ENCODE results near the gene HSD3B2.
"Not testable (repeated sequence)": the region's sequence is repeated elsewhere in the genome, so short reads cannot be mapped to it uniquely, and the experiment has no call there.

Gene HSD3B2

DNA sequence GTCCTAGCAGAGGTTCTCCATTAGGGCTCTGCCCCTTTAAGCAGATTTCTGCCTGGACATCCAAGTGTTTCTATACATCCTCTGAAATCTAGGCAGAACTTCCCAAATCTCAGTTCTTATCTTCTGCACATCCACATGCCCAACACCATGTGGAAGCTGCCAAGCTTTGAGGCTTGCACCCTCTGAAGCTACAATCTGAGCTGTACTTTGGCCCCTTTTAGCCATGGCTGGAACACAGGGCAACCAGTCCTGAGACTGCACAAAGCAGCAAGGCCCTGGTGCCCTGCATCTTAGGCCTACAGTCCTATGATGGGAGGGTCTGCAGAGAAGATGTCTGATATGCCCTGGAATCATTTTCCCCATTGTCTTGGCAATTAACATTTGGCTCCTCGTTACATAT lies 38.4 kb upstream of the HSD3B2 start:
- Histone ChIP-seq H3K27ac (ENCODE audit: insufficient read depth, low read length, poor library complexity, severe bottlenecking) (no peak overlapping the region), H3K36me3 (ENCODE audit: control insufficient read depth, insufficient read depth, low read length) (no peaks in the 10 kb centered on the region), H3K27me3 (replicated peaks; ENCODE audit: control insufficient read depth, insufficient read depth, low read length, poor library complexity, severe bottlenecking) (no peaks in the 10 kb centered on the region), H3K4me3 (ENCODE audit: insufficient read depth, low read depth, low read length, poor library complexity, severe bottlenecking) (no peak overlapping the region), H3K4me1 (ENCODE audit: control insufficient read depth, insufficient read depth, low read length, poor library complexity, severe bottlenecking) (no peaks in the 10 kb centered on the region), H3K9me3 (ENCODE audit: control insufficient read depth, low read length) (no peaks in the 10 kb centered on the region)
- DNase-seq, result no peak

GRCh38 chr1:119377594-119377993 lies 37.4 kb upstream of the HSD3B2 start:
- DNase-seq; H3K4me3 ChIP-seq (ENCODE audit: insufficient read depth, low read depth, low read length, poor library complexity, severe bottlenecking); H3K27me3 ChIP-seq (replicated peaks; ENCODE audit: control insufficient read depth, insufficient read depth, low read length, poor library complexity, severe bottlenecking); H3K9me3 ChIP-seq (ENCODE audit: control insufficient read depth, low read length); H3K36me3 ChIP-seq (ENCODE audit: control insufficient read depth, insufficient read depth, low read length); H3K27ac ChIP-seq (ENCODE audit: insufficient read depth, low read length, poor library complexity, severe bottlenecking); H3K4me1 ChIP-seq (ENCODE audit: control insufficient read depth, insufficient read depth, low read length, poor library complexity, severe bottlenecking): not testable (repeated sequence)

DNA sequence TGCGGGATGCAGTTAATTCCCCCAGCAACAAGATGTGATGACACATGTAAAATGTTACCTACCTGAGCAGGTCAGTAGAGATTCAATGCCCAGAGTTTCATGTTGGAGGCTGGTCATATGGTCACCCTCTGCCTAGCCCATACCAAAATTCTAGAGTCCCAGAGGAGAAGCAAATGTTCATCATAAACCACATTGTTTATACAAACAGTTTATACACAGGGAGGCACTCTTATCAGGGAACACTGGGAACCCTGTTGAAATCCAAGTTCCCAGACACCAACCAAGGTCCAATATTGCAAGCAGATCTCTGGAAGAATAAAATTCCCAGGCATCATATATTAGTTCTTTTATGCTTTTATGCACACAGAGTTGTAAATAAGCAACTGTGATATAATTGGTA lies 35.8 kb upstream of the HSD3B2 start:
- no peaks in the 10 kb centered on the region for H3K9me3 ChIP-seq (ENCODE audit: control insufficient read depth, low read length)

GRCh38 chr1:119380304-119380703 lies 34.6 kb upstream of the HSD3B2 start:
- no peaks in the 10 kb centered on the region for H3K27me3 ChIP-seq (replicated peaks; ENCODE audit: control insufficient read depth, insufficient read depth, low read length, poor library complexity, severe bottlenecking)
- no peak overlapping the region for H3K4me3 ChIP-seq (ENCODE audit: insufficient read depth, low read depth, low read length, poor library complexity, severe bottlenecking)
- H3K4me1 ChIP-seq (ENCODE audit: control insufficient read depth, insufficient read depth, low read length, poor library complexity, severe bottlenecking), result no peaks in the 10 kb centered on the region
- H3K27ac ChIP-seq (ENCODE audit: insufficient read depth, low read length, poor library complexity, severe bottlenecking), result no peak overlapping the region
- H3K9me3 ChIP-seq (ENCODE audit: control insufficient read depth, low read length), result no peaks in the 10 kb centered on the region
- DNase-seq, result no peak
- no peaks in the 10 kb centered on the region for H3K36me3 ChIP-seq (ENCODE audit: control insufficient read depth, insufficient read depth, low read length)

More for the DNA sequence above, 35.8 kb upstream of the HSD3B2 start:
- Histone ChIP-seq H3K27me3 (replicated peaks; ENCODE audit: control insufficient read depth, insufficient read depth, low read length, poor library complexity, severe bottlenecking) (no peaks in the 10 kb centered on the region), H3K4me1 (ENCODE audit: control insufficient read depth, insufficient read depth, low read length, poor library complexity, severe bottlenecking) (no peaks in the 10 kb centered on the region), H3K4me3 (ENCODE audit: insufficient read depth, low read depth, low read length, poor library complexity, severe bottlenecking) (no peak overlapping the region), H3K27ac (ENCODE audit: insufficient read depth, low read length, poor library complexity, severe bottlenecking) (no peak overlapping the region), H3K36me3 (ENCODE audit: control insufficient read depth, insufficient read depth, low read length) (no peaks in the 10 kb centered on the region)
- no peak for DNase-seq

- Histone ChIP-seq H3K27me3 (replicated peaks; ENCODE audit: control insufficient read depth, insufficient read depth, low read length, poor library complexity, severe bottlenecking) (no peaks in the 10 kb centered on the region), H3K36me3 (ENCODE audit: control insufficient read depth, insufficient read depth, low read length) (no peaks in the 10 kb centered on the region), H3K4me1 (ENCODE audit: control insufficient read depth, insufficient read depth, low read length, poor library complexity, severe bottlenecking) (no peaks in the 10 kb centered on the region), H3K9me3 (ENCODE audit: control insufficient read depth, low read length) (no peaks in the 10 kb centered on the region), H3K27ac (ENCODE audit: insufficient read depth, low read length, poor library complexity, severe bottlenecking) (no peak overlapping the region), H3K4me3 (ENCODE audit: insufficient read depth, low read depth, low read length, poor library complexity, severe bottlenecking) (no peak overlapping the region)
- no peak for DNase-seq
Measured at GRCh38 chr1:119380983-119381662, 33.8 kb upstream of the HSD3B2 start.

DNA sequence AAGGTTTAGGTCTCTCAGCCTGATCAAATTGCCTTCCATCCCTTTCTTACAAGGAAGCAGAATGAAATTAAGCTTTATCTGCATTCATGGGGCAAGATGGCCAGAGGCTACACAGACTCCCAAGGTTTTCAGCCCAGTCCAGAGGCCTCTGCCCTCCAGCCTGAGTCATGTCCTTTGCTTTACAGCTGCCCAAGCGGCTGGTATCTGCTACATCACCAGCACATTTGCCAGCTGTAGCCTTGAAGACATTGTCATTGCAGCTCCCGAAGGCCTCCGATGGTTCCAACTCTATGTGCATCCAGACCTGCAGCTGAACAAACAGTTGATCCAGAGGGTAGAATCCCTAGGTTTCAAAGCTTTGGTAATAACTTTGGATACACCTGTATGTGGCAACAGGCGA lies 30.4 kb upstream of the HSD3B2 start:
- Histone ChIP-seq H3K9me3 (ENCODE audit: control insufficient read depth, low read length) (no peaks in the 10 kb centered on the region), H3K27me3 (replicated peaks; ENCODE audit: control insufficient read depth, insufficient read depth, low read length, poor library complexity, severe bottlenecking) (no peaks in the 10 kb centered on the region), H3K27ac (ENCODE audit: insufficient read depth, low read length, poor library complexity, severe bottlenecking) (no peak overlapping the region), H3K4me1 (ENCODE audit: control insufficient read depth, insufficient read depth, low read length, poor library complexity, severe bottlenecking) (no peaks in the 10 kb centered on the region), H3K36me3 (ENCODE audit: control insufficient read depth, insufficient read depth, low read length) (no peaks in the 10 kb centered on the region), H3K4me3 (ENCODE audit: insufficient read depth, low read depth, low read length, poor library complexity, severe bottlenecking) (no peak overlapping the region)
- DNase-seq, result no peak

GRCh38 chr1:119385650-119386049 lies 29.3 kb upstream of the HSD3B2 start:
- H3K27me3 ChIP-seq (replicated peaks; ENCODE audit: control insufficient read depth, insufficient read depth, low read length, poor library complexity, severe bottlenecking), result no peaks in the 10 kb centered on the region
- H3K4me3 ChIP-seq (ENCODE audit: insufficient read depth, low read depth, low read length, poor library complexity, severe bottlenecking), result no peak overlapping the region
- no peaks in the 10 kb centered on the region for H3K9me3 ChIP-seq (ENCODE audit: control insufficient read depth, low read length)
- DNase-seq, result no peak
- H3K36me3 ChIP-seq (ENCODE audit: control insufficient read depth, insufficient read depth, low read length), result no peaks in the 10 kb centered on the region
- H3K4me1 ChIP-seq (ENCODE audit: control insufficient read depth, insufficient read depth, low read length, poor library complexity, severe bottlenecking), result no peaks in the 10 kb centered on the region
- H3K27ac ChIP-seq (ENCODE audit: insufficient read depth, low read length, poor library complexity, severe bottlenecking), result no peak overlapping the region

- Histone ChIP-seq H3K27me3 (replicated peaks; ENCODE audit: control insufficient read depth, insufficient read depth, low read length, poor library complexity, severe bottlenecking) (no peaks in the 10 kb centered on the region), H3K9me3 (ENCODE audit: control insufficient read depth, low read length) (no peaks in the 10 kb centered on the region), H3K4me1 (ENCODE audit: control insufficient read depth, insufficient read depth, low read length, poor library complexity, severe bottlenecking) (no peaks in the 10 kb centered on the region), H3K4me3 (ENCODE audit: insufficient read depth, low read depth, low read length, poor library complexity, severe bottlenecking) (no peak overlapping the region), H3K36me3 (ENCODE audit: control insufficient read depth, insufficient read depth, low read length) (no peaks in the 10 kb centered on the region), H3K27ac (ENCODE audit: insufficient read depth, low read length, poor library complexity, severe bottlenecking) (no peak overlapping the region)
- no peak for DNase-seq
Measured at GRCh38 chr1:119387858-119388257, 27.1 kb upstream of the HSD3B2 start.

GRCh38 chr1:119388450-119388849 lies 26.5 kb upstream of the HSD3B2 start:
- H3K9me3 ChIP-seq (ENCODE audit: control insufficient read depth, low read length), result no peaks in the 10 kb centered on the region
- H3K4me3 ChIP-seq (ENCODE audit: insufficient read depth, low read depth, low read length, poor library complexity, severe bottlenecking), result no peak overlapping the region
- no peaks in the 10 kb centered on the region for H3K27me3 ChIP-seq (replicated peaks; ENCODE audit: control insufficient read depth, insufficient read depth, low read length, poor library complexity, severe bottlenecking)
- H3K27ac ChIP-seq (ENCODE audit: insufficient read depth, low read length, poor library complexity, severe bottlenecking), result no peak overlapping the region
- no peaks in the 10 kb centered on the region for H3K36me3 ChIP-seq (ENCODE audit: control insufficient read depth, insufficient read depth, low read length)
- no peak for DNase-seq
- no peaks in the 10 kb centered on the region for H3K4me1 ChIP-seq (ENCODE audit: control insufficient read depth, insufficient read depth, low read length, poor library complexity, severe bottlenecking)

DNA sequence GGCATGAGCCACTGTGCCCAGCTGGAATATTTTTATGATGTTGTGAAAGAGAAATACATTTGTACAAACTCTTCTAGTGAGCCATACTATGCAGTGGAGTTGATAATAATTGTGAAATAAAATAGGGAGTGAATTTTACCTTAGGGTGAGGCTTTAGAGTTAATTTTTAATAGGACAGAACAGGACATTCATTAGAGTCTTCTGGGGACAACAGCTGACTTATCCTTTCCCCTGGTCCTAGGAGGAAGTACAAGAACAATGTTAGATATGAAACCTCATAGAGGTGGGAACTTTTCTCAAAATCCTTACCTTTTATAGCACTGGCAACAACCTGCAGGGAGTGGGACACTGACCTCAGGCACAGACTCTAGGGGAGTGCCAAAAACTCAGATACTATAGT lies 24.4 kb upstream of the HSD3B2 start:
- no peak for DNase-seq
- Histone ChIP-seq H3K36me3 (ENCODE audit: control insufficient read depth, insufficient read depth, low read length) (no peaks in the 10 kb centered on the region), H3K27me3 (replicated peaks; ENCODE audit: control insufficient read depth, insufficient read depth, low read length, poor library complexity, severe bottlenecking) (no peaks in the 10 kb centered on the region), H3K27ac (ENCODE audit: insufficient read depth, low read length, poor library complexity, severe bottlenecking) (no peak overlapping the region), H3K4me1 (ENCODE audit: control insufficient read depth, insufficient read depth, low read length, poor library complexity, severe bottlenecking) (no peaks in the 10 kb centered on the region), H3K4me3 (ENCODE audit: insufficient read depth, low read depth, low read length, poor library complexity, severe bottlenecking) (no peak overlapping the region), H3K9me3 (ENCODE audit: control insufficient read depth, low read length) (no peaks in the 10 kb centered on the region)

Measured in effector memory CD4-positive, alpha-beta T cell (primary cell).